ENCODE measurements around the gene CENATAC.
A peak's percentile ranks its signal among the peaks of the same experiment; 100 is the strongest.
"Not testable (repeated sequence)": the region's sequence is repeated elsewhere in the genome, so short reads cannot be mapped to it uniquely, and the experiment has no call there.

CENATAC gene

DNA sequence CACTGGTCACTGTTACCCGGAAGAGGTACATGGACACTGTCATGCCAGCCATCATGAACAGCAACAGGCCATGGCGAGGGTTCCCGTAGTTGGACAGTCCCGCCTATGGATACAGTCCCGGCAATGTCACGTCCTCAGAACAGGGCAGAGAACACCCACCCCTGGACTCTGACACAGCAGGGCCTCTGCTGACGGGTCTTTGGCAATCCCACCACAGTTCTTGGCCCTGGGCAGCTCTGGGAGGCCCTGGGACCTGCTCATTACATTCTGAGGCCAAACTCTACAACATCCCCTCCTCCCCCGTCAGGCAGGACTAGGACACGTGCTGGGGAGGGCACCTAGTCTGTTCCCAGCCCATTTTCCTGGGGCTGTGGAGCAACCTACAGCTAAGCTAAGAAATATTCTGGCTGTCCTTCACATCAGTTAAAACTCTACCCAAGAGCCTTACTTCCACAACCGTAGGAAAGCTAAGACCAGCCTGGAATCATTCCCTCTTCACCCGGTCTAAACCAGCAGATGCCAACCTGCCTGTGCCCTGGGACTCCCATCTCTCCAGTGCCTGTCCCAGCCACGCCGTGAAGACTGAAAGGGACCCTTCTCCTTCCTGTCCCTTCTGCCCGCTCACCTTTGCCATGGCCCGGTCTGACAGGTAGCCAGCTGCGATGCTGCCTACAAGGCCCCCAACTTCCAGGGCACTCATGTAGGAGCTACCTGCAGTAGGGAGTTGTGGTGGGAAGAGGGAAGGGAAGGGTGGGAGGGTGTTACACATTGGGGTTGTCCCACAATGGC, 28.2 kb downstream of the CENATAC start:
- Histone ChIP-seq H2AFZ (ENCODE audit: low read depth, low read length) (no peak overlapping the region), H3K4me1 (ENCODE audit: insufficient read depth, low read length) (peaks cover 9% of the 10 kb centered on the region), H3K36me3 (ENCODE audit: insufficient read depth, low read length) (peaks cover 66% of the 10 kb centered on the region)

DNA sequence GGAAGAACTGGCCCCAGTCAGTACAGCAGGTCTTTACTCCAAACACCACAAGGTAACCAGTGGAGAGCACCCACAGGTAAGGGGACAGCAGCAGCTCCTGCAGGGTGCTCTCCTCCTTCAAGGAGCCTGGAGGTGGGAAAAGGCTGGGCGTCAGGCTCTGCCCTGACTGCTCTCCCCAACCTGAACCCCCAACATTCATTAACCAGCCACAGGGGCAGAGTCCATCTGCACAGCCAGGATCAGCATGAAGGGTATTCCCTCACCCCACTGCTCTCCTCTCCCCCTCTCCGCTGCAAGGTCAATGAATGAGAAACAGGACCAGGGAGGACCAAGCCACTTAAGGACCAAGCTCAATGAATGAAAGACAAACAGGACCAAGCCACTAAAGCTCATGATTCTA, 29.0 kb downstream of the CENATAC start:
- Histone ChIP-seq H3K4me3 (ENCODE audit: low read length) (no peak overlapping the region), H2AFZ (ENCODE audit: low read depth, low read length) (no peak overlapping the region), H3K4me1 (ENCODE audit: insufficient read depth, low read length) (peaks cover 9% of the 10 kb centered on the region), H3K9me3 (ENCODE audit: low read length) (no peaks in the 10 kb centered on the region), H3K27me3 (ENCODE audit: insufficient read depth, low read length) (no peaks in the 10 kb centered on the region), H3K36me3 (ENCODE audit: insufficient read depth, low read length) (peaks cover 58% of the 10 kb centered on the region)

More for the DNA sequence above, 28.2 kb downstream of the CENATAC start:
- Histone ChIP-seq H3K9me3 (ENCODE audit: low read length) (no peaks in the 10 kb centered on the region), H3K4me3 (ENCODE audit: low read length) (no peak overlapping the region), H3K27me3 (ENCODE audit: insufficient read depth, low read length) (no peaks in the 10 kb centered on the region)

DNA sequence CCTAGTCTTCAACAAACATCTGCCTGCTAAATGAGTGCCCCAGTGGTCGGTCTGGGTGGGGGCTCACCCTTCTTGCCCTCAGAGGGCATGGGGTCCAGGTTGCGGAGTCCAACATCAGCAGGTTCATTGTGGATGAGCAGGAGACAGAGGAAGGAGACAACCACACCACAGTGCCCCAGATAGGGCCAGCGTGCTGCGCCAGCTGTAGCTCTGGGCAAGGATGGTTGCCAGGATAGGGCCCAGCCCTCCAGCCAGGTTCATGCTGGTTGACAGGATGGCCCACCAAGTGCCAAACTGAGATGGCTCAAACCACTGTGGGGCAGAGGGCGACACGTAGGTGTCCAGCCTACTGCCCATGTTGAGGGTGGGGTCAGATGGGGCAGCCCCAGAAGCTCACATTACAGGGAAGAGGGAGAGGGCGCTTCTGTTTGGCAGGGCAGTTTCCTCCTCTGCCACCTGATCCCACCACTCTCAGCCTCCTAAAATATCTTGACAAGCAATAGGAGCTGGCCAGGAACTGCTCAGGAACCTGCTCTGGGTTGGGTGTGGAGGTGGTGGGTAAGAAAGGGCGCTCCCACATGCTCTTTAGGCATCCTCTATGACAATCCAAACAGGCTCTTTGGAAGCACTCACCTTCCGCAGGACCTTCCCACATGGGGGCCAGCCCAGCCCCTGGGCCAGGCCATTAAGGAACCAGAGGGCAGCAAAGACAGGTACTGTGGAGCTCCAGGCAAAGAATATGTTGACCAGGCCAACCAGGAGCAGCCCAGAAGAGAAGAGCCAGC, 29.8 kb downstream of the CENATAC start:
- H3K27me3 ChIP-seq (ENCODE audit: insufficient read depth, low read length), result no peaks in the 10 kb centered on the region
- H3K4me1 ChIP-seq (ENCODE audit: insufficient read depth, low read length), result peaks cover 9% of the 10 kb centered on the region
- no peaks in the 10 kb centered on the region for H3K9me3 ChIP-seq (ENCODE audit: low read length)
- peaks cover 53% of the 10 kb centered on the region for H3K36me3 ChIP-seq (ENCODE audit: insufficient read depth, low read length)
- H2AFZ ChIP-seq (ENCODE audit: low read depth, low read length), result no peak overlapping the region
- H3K4me3 ChIP-seq (ENCODE audit: low read length), result no peak overlapping the region

DNA sequence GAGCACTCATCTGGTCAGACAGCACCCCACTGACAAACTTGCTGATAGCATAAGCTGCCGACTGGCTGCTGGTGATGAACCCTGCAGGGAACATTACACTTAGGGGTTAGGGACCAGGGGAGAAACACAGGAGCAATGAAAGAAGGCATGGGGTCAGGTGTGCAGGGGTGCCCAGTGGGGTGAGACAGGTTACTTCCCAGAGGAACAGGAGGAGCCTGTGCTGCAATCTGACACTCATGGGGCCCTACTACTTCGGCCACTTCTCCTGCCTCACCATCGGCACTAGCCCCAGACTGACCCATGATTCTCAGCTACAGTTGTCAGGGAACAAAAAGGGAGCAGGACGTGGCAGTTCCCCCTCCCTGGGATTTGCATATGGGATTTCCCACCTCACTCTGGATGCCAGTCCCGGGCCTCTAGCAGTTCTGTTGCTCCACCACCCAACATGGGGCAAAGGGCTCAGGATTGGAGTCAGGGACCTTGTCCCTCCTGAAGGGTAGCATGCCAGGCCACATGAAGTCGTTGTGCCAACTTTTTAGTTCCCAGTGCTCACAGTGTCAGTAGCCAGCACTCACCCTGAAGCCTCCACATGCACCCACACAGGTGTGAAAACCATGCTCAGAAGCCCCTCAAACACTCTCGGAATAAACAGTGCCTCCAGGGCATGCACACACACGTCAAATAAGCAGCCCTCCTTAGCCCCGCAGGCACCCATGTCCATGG, 30.6 kb downstream of the CENATAC start:
- no peaks in the 10 kb centered on the region for H3K27me3 ChIP-seq (ENCODE audit: insufficient read depth, low read length)
- H2AFZ ChIP-seq (ENCODE audit: low read depth, low read length), result no peak overlapping the region
- peaks cover 9% of the 10 kb centered on the region for H3K4me1 ChIP-seq (ENCODE audit: insufficient read depth, low read length)
- no peaks in the 10 kb centered on the region for H3K9me3 ChIP-seq (ENCODE audit: low read length)
- no peak overlapping the region for H3K4me3 ChIP-seq (ENCODE audit: low read length)
- peaks cover 46% of the 10 kb centered on the region for H3K36me3 ChIP-seq (ENCODE audit: insufficient read depth, low read length)

DNA sequence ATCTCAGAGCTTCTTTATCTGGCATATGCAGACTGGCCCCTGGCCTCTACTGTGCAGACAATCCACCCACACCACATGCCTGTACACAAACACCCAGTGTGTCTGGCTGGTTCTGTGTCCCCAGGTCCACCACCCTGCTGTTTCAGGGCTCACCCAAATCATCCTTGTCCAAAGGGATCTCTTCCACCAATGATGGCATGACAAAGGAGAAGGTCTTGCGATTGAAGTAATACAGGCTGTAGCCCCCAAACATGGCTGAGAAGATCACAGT, 31.1 kb downstream of the CENATAC start:
- no peaks in the 10 kb centered on the region for H3K9me3 ChIP-seq (ENCODE audit: low read length)
- H3K4me3 ChIP-seq (ENCODE audit: low read length), result no peak overlapping the region
- peaks cover 41% of the 10 kb centered on the region for H3K36me3 ChIP-seq (ENCODE audit: insufficient read depth, low read length)
- no peaks in the 10 kb centered on the region for H3K27me3 ChIP-seq (ENCODE audit: insufficient read depth, low read length)
- H3K4me1 ChIP-seq (ENCODE audit: insufficient read depth, low read length), result peaks cover 9% of the 10 kb centered on the region
- H2AFZ ChIP-seq (ENCODE audit: low read depth, low read length), result no peak overlapping the region

DNA sequence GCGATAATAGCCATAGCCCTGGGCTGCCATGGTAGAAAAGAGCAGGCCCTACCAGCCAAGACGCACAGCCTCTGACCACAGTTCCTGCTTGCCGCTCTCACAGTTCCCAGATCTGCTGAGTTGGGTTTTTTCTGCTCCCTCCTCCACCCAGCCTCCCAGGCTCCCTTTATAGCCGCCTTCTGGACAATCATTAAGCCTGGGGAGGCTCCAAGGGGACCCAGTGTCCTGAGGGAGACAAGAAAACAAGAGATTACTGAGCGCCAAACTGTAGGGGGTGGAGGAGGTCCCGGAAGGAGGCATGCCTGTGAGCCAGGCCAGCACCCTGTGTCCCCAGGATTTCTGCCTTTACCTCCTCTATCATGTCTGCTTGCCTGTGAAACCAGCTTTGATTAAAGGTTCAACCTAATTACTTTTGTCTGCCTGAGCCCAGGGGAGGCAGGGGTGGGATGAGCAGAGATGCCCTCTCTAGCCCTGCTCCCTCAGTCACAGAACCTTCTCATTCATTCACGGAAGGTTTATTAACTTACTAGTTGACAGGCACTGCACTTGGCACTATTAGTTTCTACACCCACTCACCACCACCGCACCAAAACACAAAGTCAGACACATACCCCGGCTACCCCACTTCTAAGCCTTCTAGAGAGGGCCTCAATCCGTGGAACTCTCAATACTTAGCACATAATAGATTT, 31.5 kb downstream of the CENATAC start:
- Histone ChIP-seq H3K4me1 (ENCODE audit: insufficient read depth, low read length) (peaks cover 9% of the 10 kb centered on the region), H3K4me3 (ENCODE audit: low read length) (peak overlapping the region; percentile 86), H2AFZ (ENCODE audit: low read depth, low read length) (no peak overlapping the region), H3K9me3 (ENCODE audit: low read length) (no peaks in the 10 kb centered on the region), H3K36me3 (ENCODE audit: insufficient read depth, low read length) (peaks cover 36% of the 10 kb centered on the region), H3K27me3 (ENCODE audit: insufficient read depth, low read length) (no peaks in the 10 kb centered on the region)

DNA sequence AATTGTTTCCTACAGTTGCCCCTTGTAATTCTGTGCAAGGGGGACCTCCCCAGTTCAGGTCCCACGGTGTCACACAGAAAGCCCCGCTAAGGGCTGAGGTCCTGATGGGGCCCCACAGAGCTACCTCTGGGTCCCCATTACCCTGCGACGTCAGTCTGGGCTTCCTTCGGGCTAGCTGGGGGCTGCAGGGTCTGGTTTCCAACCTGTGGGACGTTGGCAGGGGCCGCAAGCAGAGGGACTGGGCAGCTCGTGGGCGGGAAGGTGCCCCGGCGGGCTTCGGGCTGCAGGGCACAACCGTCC, 32.0 kb downstream of the CENATAC start:
- Histone ChIP-seq H3K4me1 (ENCODE audit: insufficient read depth, low read length) (peaks cover 9% of the 10 kb centered on the region), H3K27me3 (ENCODE audit: insufficient read depth, low read length) (no peaks in the 10 kb centered on the region), H3K4me3 (ENCODE audit: low read length) (peak overlapping the region; percentile 86), H2AFZ (ENCODE audit: low read depth, low read length) (peak overlapping the region; percentile 83), H3K36me3 (ENCODE audit: insufficient read depth, low read length) (peaks cover 31% of the 10 kb centered on the region), H3K9me3 (ENCODE audit: low read length) (no peaks in the 10 kb centered on the region)

DNA sequence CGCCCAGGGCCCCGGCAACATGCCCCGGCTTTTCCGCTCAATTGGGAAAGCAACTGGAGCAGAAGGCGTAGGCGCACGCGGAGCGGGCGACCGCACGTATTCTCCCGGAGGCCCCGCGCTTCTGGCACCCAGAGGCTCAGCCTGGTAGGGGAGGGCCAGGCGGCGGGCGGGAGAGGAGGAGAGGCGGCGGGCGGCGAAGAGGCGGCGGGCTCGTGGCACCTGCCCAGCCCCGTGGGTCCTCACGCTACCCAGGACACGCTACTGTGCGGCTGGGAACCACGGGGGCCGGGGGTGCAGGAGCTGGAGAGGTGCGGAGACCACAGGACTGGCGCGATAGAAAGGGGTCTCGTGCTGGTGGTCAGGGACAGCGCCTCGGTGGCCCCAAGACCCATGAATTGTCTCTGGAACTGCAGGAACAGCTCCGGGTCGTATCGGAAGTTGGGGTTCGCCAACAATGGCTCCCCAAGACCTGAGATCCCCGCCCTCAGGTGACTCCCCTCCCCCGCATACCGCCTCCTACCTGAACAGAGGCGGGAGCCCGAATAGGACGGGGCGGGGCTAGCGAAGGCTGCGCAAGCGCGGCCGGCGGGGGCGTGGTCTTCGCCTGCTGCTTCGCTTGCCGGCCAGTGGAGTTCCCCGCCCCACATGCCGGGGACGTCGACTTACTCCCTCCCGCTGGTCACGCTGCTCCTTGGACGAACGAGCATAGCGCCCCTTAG, 32.5 kb downstream of the CENATAC start, which contains the start of gene SLC37A4:
SLC37A4 (minus strand) TSS at position 549 of the 719 bp plus-strand sequence.
- Histone ChIP-seq H3K4me1 (ENCODE audit: insufficient read depth, low read length) (peaks cover 9% of the 10 kb centered on the region), H3K27me3 (ENCODE audit: insufficient read depth, low read length) (no peaks in the 10 kb centered on the region), H3K36me3 (ENCODE audit: insufficient read depth, low read length) (peaks cover 26% of the 10 kb centered on the region), H3K4me3 (ENCODE audit: low read length) (peak within 1 kb of the TSS; percentile 86), H2AFZ (ENCODE audit: low read depth, low read length) (peak within 1 kb of the TSS; percentile 83), H3K9me3 (ENCODE audit: low read length) (no peaks in the 10 kb centered on the region)

DNA sequence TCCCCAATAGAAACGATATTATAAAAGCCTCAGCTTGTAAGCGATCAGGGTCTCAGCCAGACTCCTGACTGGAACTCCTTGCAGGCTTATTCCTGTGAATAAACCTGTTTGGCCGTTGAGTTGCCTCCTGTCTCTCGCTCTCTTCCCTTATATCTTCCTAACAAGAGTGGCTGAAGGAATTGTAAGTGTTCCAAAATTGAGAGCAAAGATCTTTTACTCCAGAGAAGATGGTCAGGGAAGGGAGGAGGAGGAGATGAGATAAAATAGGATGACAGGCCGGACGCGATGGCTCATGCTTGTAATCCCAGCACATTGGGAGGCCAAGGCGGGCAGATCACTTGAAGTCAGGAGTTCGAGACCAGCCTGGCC, 34.0 kb downstream of the CENATAC start:
- H3K36me3 ChIP-seq (ENCODE audit: insufficient read depth, low read length), result peaks cover 15% of the 10 kb centered on the region
- no peak overlapping the region for H3K4me3 ChIP-seq (ENCODE audit: low read length)
- no peaks in the 10 kb centered on the region for H3K27me3 ChIP-seq (ENCODE audit: insufficient read depth, low read length)
- H3K9me3 ChIP-seq (ENCODE audit: low read length), result no peaks in the 10 kb centered on the region
- peaks cover 9% of the 10 kb centered on the region for H3K4me1 ChIP-seq (ENCODE audit: insufficient read depth, low read length)
- H2AFZ ChIP-seq (ENCODE audit: low read depth, low read length), result no peak overlapping the region

DNA sequence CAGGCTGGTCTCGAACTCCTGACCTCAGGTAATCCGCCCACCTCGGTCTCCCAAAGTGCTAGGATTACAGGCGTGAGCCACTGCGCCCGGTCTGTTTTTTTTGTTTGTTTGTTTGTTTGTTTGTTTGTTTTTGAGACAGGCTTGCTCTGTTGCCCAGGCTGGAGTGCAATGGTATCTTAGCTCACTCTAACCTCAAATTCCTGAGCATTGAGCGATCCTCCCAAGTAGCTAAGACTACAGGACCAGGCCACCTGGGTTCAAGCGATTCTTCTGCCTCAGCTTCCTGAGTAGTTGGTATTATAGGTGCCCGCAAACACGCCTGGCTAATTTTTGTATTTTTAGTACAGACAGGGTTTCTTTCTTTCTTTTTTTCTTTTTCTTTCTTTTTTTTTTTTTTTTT, 35.5 kb downstream of the CENATAC start:
- not testable (repeated sequence) for H3K4me1 ChIP-seq (ENCODE audit: insufficient read depth, low read length); H3K36me3 ChIP-seq (ENCODE audit: insufficient read depth, low read length); H3K4me3 ChIP-seq (ENCODE audit: low read length); H2AFZ ChIP-seq (ENCODE audit: low read depth, low read length); H3K9me3 ChIP-seq (ENCODE audit: low read length); H3K27me3 ChIP-seq (ENCODE audit: insufficient read depth, low read length)

DNA sequence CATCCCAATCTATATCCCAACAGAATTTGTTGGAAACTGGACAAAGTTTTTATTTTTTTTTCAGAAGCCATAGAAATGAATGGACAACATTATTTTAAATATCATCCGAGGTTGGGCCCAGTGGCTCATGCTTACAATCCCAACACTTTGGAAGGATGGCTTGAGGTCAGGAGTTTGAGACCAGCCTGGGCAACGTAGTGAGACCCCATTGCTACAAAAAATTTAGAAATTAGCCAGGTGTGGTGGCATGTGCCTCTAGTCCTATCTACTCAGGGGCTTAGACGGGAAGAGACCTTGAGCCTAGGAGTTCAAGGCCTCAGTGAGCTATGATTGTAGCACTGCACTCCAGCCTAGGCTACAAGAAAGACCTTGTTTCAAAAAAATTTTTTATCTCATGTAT, 36.9 kb downstream of the CENATAC start:
- H3K9me3 ChIP-seq (ENCODE audit: low read length), result no peaks in the 10 kb centered on the region
- no peaks in the 10 kb centered on the region for H3K36me3 ChIP-seq (ENCODE audit: insufficient read depth, low read length)
- H3K4me1 ChIP-seq (ENCODE audit: insufficient read depth, low read length), result peaks cover 4% of the 10 kb centered on the region
- no peak overlapping the region for H3K4me3 ChIP-seq (ENCODE audit: low read length)
- H3K27me3 ChIP-seq (ENCODE audit: insufficient read depth, low read length), result no peaks in the 10 kb centered on the region
- no peak overlapping the region for H2AFZ ChIP-seq (ENCODE audit: low read depth, low read length)

DNA sequence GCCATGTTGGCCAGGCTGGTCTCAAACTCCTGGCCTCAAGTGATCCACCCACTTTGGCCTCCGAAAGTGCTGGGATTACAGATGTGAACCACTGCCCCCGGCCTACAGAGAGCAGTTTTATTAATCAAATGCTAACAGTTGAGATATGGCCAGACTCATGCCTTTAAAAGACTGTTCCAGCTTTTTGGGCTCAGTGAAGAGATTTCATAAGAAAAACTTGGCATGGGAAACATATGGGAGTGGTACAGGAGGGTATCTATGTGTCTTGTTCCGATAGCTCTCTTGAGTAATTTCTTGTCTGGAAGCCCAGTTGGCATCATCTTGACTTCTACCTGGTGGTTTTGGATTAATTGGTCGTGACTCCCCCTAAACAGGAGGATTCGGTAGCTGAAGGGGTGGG, 40.9 kb downstream of the CENATAC start:
- Histone ChIP-seq H3K36me3 (ENCODE audit: insufficient read depth, low read length) (no peaks in the 10 kb centered on the region), H3K4me3 (ENCODE audit: low read length) (no peak overlapping the region), H3K4me1 (ENCODE audit: insufficient read depth, low read length) (no peaks in the 10 kb centered on the region), H2AFZ (ENCODE audit: low read depth, low read length) (no peak overlapping the region), H3K9me3 (ENCODE audit: low read length) (no peaks in the 10 kb centered on the region), H3K27me3 (ENCODE audit: insufficient read depth, low read length) (no peaks in the 10 kb centered on the region)
